Keratinocyte (primary cell): Measurements from ENCODE around the gene STK36. TPM values are rescaled to one million over a fixed set of nuclear protein-coding genes. Genes with fewer than 3 reads are reported as not detected.

Source experiments
- DNase-seq: peaks from one replicate; pipeline ENCODE4 v3.0.0-alpha.2; 2011; ENCODE audit warnings: low read depth, missing footprints, low spot score
- FAIRE-seq: peaks from 2 replicates; lab custom pipeline; 2011; peaks lifted over from hg19 to GRCh38; lab: Jason Lieb, UNC
- H2AFZ ChIP-seq: 2 replicates; pipeline ENCODE4 v1.6.0; 2012; ENCODE audit warnings: low read length, control low read depth, inconsistent platforms; ENCODE audit not compliant: control insufficient read depth
- H3K27ac ChIP-seq: 2 replicates; pipeline ENCODE4 v1.5.1; 2011; ENCODE audit warnings: low read length; ENCODE audit not compliant: control insufficient read depth, insufficient read depth
- H3K27me3 ChIP-seq: 3 replicates; pipeline ENCODE4 v1.6.0; 2011; ENCODE audit warnings: low read length; ENCODE audit not compliant: control insufficient read depth, insufficient read depth; ENCODE audit errors: extremely low read depth
- H3K36me3 ChIP-seq, 2 experiments: 2 replicates in 1 of 2; 3 replicates in 1 of 2; pipeline ENCODE4 v1.5.1; 2011; ENCODE audit warnings: low read length in 2 of 2, mild to moderate bottlenecking in 1 of 2; ENCODE audit not compliant: control insufficient read depth in 2 of 2, insufficient read depth in 2 of 2; ENCODE audit errors: extremely low read depth in 1 of 2
- H3K4me1 ChIP-seq: 3 replicates; pipeline ENCODE4 v1.5.1; 2011; ENCODE audit warnings: low read length; ENCODE audit not compliant: control insufficient read depth, insufficient read depth; ENCODE audit errors: extremely low read depth
- H3K4me2 ChIP-seq: 3 replicates; pipeline ENCODE4 v1.6.0; 2011; ENCODE audit warnings: low read depth, low read length; ENCODE audit not compliant: control insufficient read depth, insufficient read depth; ENCODE audit errors: extremely low read depth
- H3K4me3 ChIP-seq, 3 experiments: fragments of 200-600 bp in 1 of 3; sonication (generic) in 1 of 3; 2 replicates in 2 of 3; 3 replicates in 1 of 3; pipeline ENCODE4 v1.5.1; 2011 to 2016; ENCODE audit warnings: low read length in 3 of 3, mild to moderate bottlenecking in 3 of 3, control low read depth in 2 of 3, inconsistent platforms in 1 of 3, low read depth in 1 of 3, mixed read lengths in 1 of 3, mixed run types in 1 of 3, moderate library complexity in 1 of 3; ENCODE audit not compliant: control insufficient read depth in 2 of 3, insufficient read depth in 2 of 3; ENCODE audit errors: extremely low read depth in 1 of 3
- H3K79me2 ChIP-seq: 2 replicates; pipeline ENCODE4 v1.6.0; 2012; ENCODE audit warnings: low read length; ENCODE audit not compliant: control insufficient read depth, insufficient read depth
- H3K9ac ChIP-seq: 3 replicates; pipeline ENCODE4 v1.6.0; 2011; ENCODE audit warnings: low read length; ENCODE audit not compliant: control insufficient read depth, insufficient read depth; ENCODE audit errors: extremely low read depth
- H3K9me1 ChIP-seq: 3 replicates; pipeline ENCODE4 v1.6.0; 2011; ENCODE audit warnings: low read length; ENCODE audit not compliant: control insufficient read depth, insufficient read depth; ENCODE audit errors: extremely low read depth
- H3K9me3 ChIP-seq: 2 replicates; pipeline ENCODE4 v1.5.1; 2012; ENCODE audit warnings: low read depth, low read length; ENCODE audit not compliant: control insufficient read depth
- H4K20me1 ChIP-seq: 3 replicates; pipeline ENCODE4 v1.6.0; 2011; ENCODE audit warnings: low read length; ENCODE audit not compliant: control insufficient read depth, insufficient read depth; ENCODE audit errors: extremely low read depth
- CTCF ChIP-seq, 3 experiments: IDR thresholded peaks in 1 of 3; conservative IDR thresholded peaks in 1 of 3; optimal IDR thresholded peaks in 1 of 3; 2 replicates in 2 of 3; 3 replicates in 1 of 3; pipeline versions ENCODE3 to v1.5.1; 2011; ENCODE audit warnings: low read length in 3 of 3, mild to moderate bottlenecking in 3 of 3, moderate library complexity in 2 of 3, control low read depth in 1 of 3, inconsistent platforms in 1 of 3; ENCODE audit not compliant: insufficient read depth in 2 of 3; ENCODE audit errors: extremely low read depth in 1 of 3
- EZH2 ChIP-seq: IDR thresholded peaks from one replicate; pipeline ENCODE4 v1.6.1; 2012; ENCODE audit warnings: inconsistent platforms, mild to moderate bottlenecking, low read length, moderate library complexity
- dilution Hi-C: fragments of 300-500 bp; cut with MboI; formaldehyde crosslinking; loops from one replicate; pipeline ENCODE4 v1.7.0; 2020; ENCODE audit warnings: low sequenced_read_pairs; ENCODE audit not compliant: extremely low pct_ligation_motif_present
- polyA plus RNA-seq, 5 experiments: library from polyadenylated mRNA; depleted of rRNA in 3 of 5; stranded (reverse) in 3 of 5; stranded (forward) in 1 of 5; unstranded in 1 of 5; fragments of >200 nt; gene quantifications; 1 replicate in 1 of 5; 2 replicates in 3 of 5; 3 replicates in 1 of 5; pipeline versions ENCODE4 v1.2.1 to v1.2.3, GENCODE V29; 2011 to 2012; ENCODE audit warnings: missing spikeins in 2 of 5, low read depth in 1 of 5, low replicate concordance in 1 of 5

STK36 gene
- polyA plus RNA-seq, 1 donor (not counting 4 experiments of a cell fraction or from before 2014, with no cell fraction given) = 19.0 TPM

GRCh38 chr2:218721934-218722333 lies 50.0 kb downstream of the STK36 start:
- no peak overlapping the region for H3K9ac ChIP-seq
- dilution Hi-C loops = no loop called here
- peaks cover 7% of the 10 kb centered on the region for H3K4me1 ChIP-seq
- H3K9me1 ChIP-seq = no peaks in the 10 kb centered on the region
- H3K36me3 ChIP-seq = peaks cover 2 to 5% of the 10 kb centered on the region in 2 experiments
- no peak overlapping the region for H3K4me2 ChIP-seq
- no peaks in the 10 kb centered on the region for H3K27me3 ChIP-seq
- H3K9me3 ChIP-seq = no peaks in the 10 kb centered on the region
- DNase-seq (no peak), FAIRE-seq (no peak)
- H3K27ac ChIP-seq = no peak overlapping the region
- TF ChIP-seq CTCF (optimal IDR thresholded peaks at IDR 0.05 in 1 of 3, IDR thresholded peaks at IDR 0.05 in 1 of 3, conservative IDR thresholded peaks at IDR 0.05 in 1 of 3; ENCODE audit: extremely low read depth in 1 of 3, insufficient read depth in 2 of 3, low read length in 3 of 3) (no peak), EZH2 (no peak)
- peaks cover 92% of the 10 kb centered on the region for H3K79me2 ChIP-seq
- no peak overlapping the region for H3K4me3 ChIP-seq
- no peak overlapping the region for H2AFZ ChIP-seq
- no peaks in the 10 kb centered on the region for H4K20me1 ChIP-seq

DNA sequence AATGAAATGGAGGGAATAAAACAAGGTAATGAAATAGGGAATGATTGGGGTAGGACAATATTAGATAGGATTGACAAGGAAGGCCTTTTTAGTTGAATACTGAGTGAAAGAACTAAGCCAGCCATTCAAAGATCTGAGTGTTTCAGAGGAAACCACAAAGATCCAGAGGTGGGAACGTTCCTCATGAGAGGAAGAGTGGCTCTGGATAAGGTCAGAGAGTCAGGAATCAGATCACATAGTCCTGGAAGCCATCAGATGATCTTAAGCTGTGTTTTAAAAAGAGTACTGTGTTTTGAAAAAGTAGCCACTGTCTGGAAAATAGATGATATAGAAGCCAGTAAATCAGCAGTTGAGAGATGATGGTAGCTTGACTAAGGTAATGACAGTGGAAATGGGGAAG lies 50.5 kb downstream of the STK36 start:
- Histone ChIP-seq H3K9me1 (no peaks in the 10 kb centered on the region), H3K4me1 (peaks cover 2% of the 10 kb centered on the region), H2AFZ (no peak overlapping the region), H4K20me1 (no peaks in the 10 kb centered on the region), H3K9me3 (no peaks in the 10 kb centered on the region), H3K4me3 (no peak overlapping the region), H3K36me3 (peaks cover 2 to 5% of the 10 kb centered on the region in 2 experiments), H3K4me2 (no peak overlapping the region), H3K27ac (no peak overlapping the region), H3K79me2 (peaks cover 87% of the 10 kb centered on the region), H3K9ac (no peak overlapping the region), H3K27me3 (no peaks in the 10 kb centered on the region)
- dilution Hi-C loops = no loop called here
- no peak for TF ChIP-seq CTCF (optimal IDR thresholded peaks at IDR 0.05 in 1 of 3, IDR thresholded peaks at IDR 0.05 in 1 of 3, conservative IDR thresholded peaks at IDR 0.05 in 1 of 3; ENCODE audit: extremely low read depth in 1 of 3, insufficient read depth in 2 of 3, low read length in 3 of 3)
- TF ChIP-seq EZH2 = no peak
- FAIRE-seq (no peak), DNase-seq (no peak)
